GM23338 (cell line): ENCODE measurements around the gene GAPDH. TPM values are rescaled to one million over a fixed set of nuclear protein-coding genes. Genes with fewer than 3 reads are reported as not detected.
"Not testable (repeated sequence)": the region's sequence is repeated elsewhere in the genome, so short reads cannot be mapped to it uniquely, and the experiment has no call there.

Experiments used
- ATAC-seq: fragments of 200-7000 bp; cut with Tn5 transposase; 3 replicates; pipeline ENCODE4 v1.9.1; 2020
- DNase-seq: peaks from one replicate; pipeline ENCODE4 v3.0.0-alpha.2; 2015; ENCODE audit warnings: low spot score
- H2AFZ ChIP-seq: fragments of 200-600 bp; sonication (generic); 2 replicates; pipeline ENCODE4 v1.8.0; 2016; ENCODE audit warnings: antibody characterized with exemption, mild to moderate bottlenecking, moderate library complexity
- H3F3A ChIP-seq: fragments of 200-600 bp; sonication (generic); replicated peaks from 2 replicates; pipeline ENCODE4 v1.8.0; 2017; ENCODE audit warnings: antibody characterized with exemption, mixed run types, low read depth
- H3K27ac ChIP-seq: fragments of 200-600 bp; sonication (generic); 2 replicates; pipeline ENCODE4 v1.6.1; 2016; ENCODE audit warnings: low read depth
- H3K27me3 ChIP-seq: fragments of 200-600 bp; sonication (generic); 2 replicates; pipeline ENCODE4 v1.8.0; 2016; ENCODE audit warnings: mild to moderate bottlenecking, mixed run types, moderate library complexity; ENCODE audit not compliant: insufficient read depth
- H3K36me3 ChIP-seq: fragments of 200-600 bp; sonication (generic); 2 replicates; pipeline ENCODE4 v1.8.0; 2016; ENCODE audit warnings: mild to moderate bottlenecking; ENCODE audit not compliant: insufficient read depth
- H3K4me1 ChIP-seq: fragments of 200-600 bp; sonication (generic); 2 replicates; pipeline ENCODE4 v1.8.0; 2016; ENCODE audit warnings: mild to moderate bottlenecking, moderate library complexity; ENCODE audit not compliant: insufficient read depth
- H3K4me2 ChIP-seq: fragments of 200-600 bp; sonication (generic); 2 replicates; pipeline ENCODE4 v1.7.1; 2017; ENCODE audit warnings: mixed run types
- H3K4me3 ChIP-seq: fragments of 200-600 bp; sonication (generic); 2 replicates; pipeline ENCODE4 v1.6.1; 2016; ENCODE audit warnings: mixed run types
- H3K79me2 ChIP-seq: fragments of 200-600 bp; sonication (generic); replicated peaks from 2 replicates; pipeline ENCODE4 v1.8.0; 2017; ENCODE audit warnings: mild to moderate bottlenecking; ENCODE audit not compliant: insufficient read depth
- H3K9me2 ChIP-seq: fragments of 200-600 bp; sonication (generic); 2 replicates; pipeline ENCODE4 v1.8.0; 2017; ENCODE audit not compliant: insufficient read depth
- H4K20me1 ChIP-seq: fragments of 200-600 bp; sonication (generic); replicated peaks from 2 replicates; pipeline ENCODE4 v1.8.0; 2017; ENCODE audit warnings: mild to moderate bottlenecking; ENCODE audit not compliant: insufficient read depth
- H3K27ac Mint-ChIP-seq: 2 replicates; pipeline ENCODE4 v1.8.0; 2020; ENCODE audit warnings: inconsistent platforms, mild to moderate bottlenecking, moderate library complexity, mixed read lengths
- H3K27me3 Mint-ChIP-seq: 3 replicates; pipeline ENCODE4 v1.8.0; 2022; ENCODE audit warnings: low read depth, mild to moderate bottlenecking, moderate library complexity, mixed read lengths, inconsistent platforms; ENCODE audit not compliant: insufficient read depth, poor library complexity
- H3K36me3 Mint-ChIP-seq: 3 replicates; pipeline ENCODE4 v1.8.0; 2021; ENCODE audit warnings: low read depth, mild to moderate bottlenecking, inconsistent platforms, moderate library complexity, mixed read lengths
- H3K4me1 Mint-ChIP-seq: 3 replicates; pipeline ENCODE4 v1.8.0; 2020; ENCODE audit warnings: mild to moderate bottlenecking, inconsistent platforms, mixed read lengths
- H3K4me3 Mint-ChIP-seq: 3 replicates; pipeline ENCODE4 v1.8.0; 2021; ENCODE audit warnings: moderate library complexity, mild to moderate bottlenecking, inconsistent platforms, mixed read lengths
- H3K9me3 Mint-ChIP-seq: 3 replicates; pipeline ENCODE4 v1.8.0; 2020; ENCODE audit warnings: moderate library complexity, mild to moderate bottlenecking, inconsistent platforms, mixed read lengths
- CREB1 ChIP-seq: fragments of 250-450 bp; sonication (Bioruptor Pico); IDR thresholded peaks from 2 replicates; pipeline ENCODE4 v1.5.0; 2020; ENCODE audit warnings: low read depth, mild to moderate bottlenecking, moderate library complexity
- ETS1 ChIP-seq: IDR thresholded peaks from 2 replicates; pipeline ENCODE4 v1.6.1; 2016; ENCODE audit warnings: antibody characterized with exemption
- POLR2AphosphoS5 ChIP-seq: IDR thresholded peaks from 2 replicates; pipeline ENCODE4 v1.6.1; 2016; ENCODE audit warnings: antibody characterized with exemption, low read depth
- STAT1 ChIP-seq: IDR thresholded peaks from one replicate; pipeline ENCODE4 v1.6.1; 2016; ENCODE audit warnings: antibody characterized with exemption; ENCODE audit not compliant: unreplicated experiment
- polyA plus RNA-seq: library from polyadenylated mRNA; unstranded; fragments of >200 nt; fragmentation: Nextera tagmentation; extraction: Ambion mirVana; gene quantifications from 2 replicates; pipeline ENCODE4 v1.2.1, GENCODE V29; 2016
- total RNA-seq: library from RNA; depleted of rRNA; stranded (reverse); fragments of >200 nt; shearing (Covaris generic); gene quantifications from 2 replicates; pipeline ENCODE4 v1.2.3, GENCODE V29; 2014
- TF ChIP-seq, protein P1 (sequence below): fragments of 250-450 bp; sonication (Bioruptor Pico); IDR thresholded peaks from 2 replicates; pipeline ENCODE4 v1.5.0; 2020; ENCODE audit warnings: mild to moderate bottlenecking, moderate library complexity

GAPDH gene
- total and polyA plus RNA-seq, 2 experiments from 2014 or later, result 5,853 to 6,219 TPM

- ATAC-seq, H3K4me3 Mint-ChIP-seq: not testable (repeated sequence)
Observed at GRCh38 chr12:6490673-6491072, 43.6 kb upstream of the GAPDH start.

DNA sequence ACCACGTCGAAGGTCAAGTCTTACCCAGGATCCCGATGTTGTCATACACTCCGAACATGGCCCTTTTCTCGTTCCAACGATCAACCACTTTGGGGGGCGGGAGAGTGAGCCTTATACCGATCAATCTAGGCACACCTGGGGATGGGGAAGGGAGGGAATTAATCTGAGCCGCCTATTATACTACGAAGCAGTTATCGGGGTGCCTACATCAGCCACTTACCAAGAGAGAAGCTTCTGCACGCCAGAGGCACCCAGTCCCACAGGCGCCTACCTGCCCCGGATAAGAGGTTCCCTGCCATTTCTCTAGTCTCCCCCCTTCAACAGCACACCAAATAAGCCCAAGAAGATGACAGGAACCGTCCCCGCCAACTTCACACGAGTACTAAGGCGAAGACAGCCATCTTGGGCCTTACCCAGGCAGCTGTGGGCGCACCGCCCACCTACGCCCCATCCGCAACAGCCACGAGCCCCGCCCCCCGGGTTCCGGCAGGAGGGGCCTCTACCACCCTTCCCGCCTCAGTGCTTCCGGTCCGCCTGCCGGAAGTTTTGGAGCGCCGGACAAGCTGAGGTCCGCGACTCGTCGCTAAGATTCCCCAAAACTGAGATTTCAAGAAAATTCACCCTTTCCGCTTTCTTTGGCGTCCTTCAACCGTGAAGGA lies 41.4 kb upstream of the GAPDH start, which contains the start of gene MRPL51:
TSS of gene MRPL51 (minus strand) at position 425 of the 659 bp plus-strand sequence. CDS start at position 299, 126 bp downstream.
- peaks cover 8% of the 10 kb centered on the region; the same call in 1 of the 2 replicates for H3F3A ChIP-seq
- peak within 1 kb of the TSS; percentile 98 for H3K27ac Mint-ChIP-seq
- H2AFZ ChIP-seq, result peak within 1 kb of the TSS; percentile 39; the same call in 1 of the 2 replicates
- no peaks in the 10 kb centered on the region for H3K9me3 Mint-ChIP-seq
- ATAC-seq (peak; percentile 92), DNase-seq (peak; percentile 99)
- H3K27me3 Mint-ChIP-seq, result peaks cover 6% of the 10 kb centered on the region
- H3K27ac ChIP-seq, result peak within 1 kb of the TSS; percentile 99
- peak within 1 kb of the TSS; percentile 70 for H3K4me3 ChIP-seq
- peak within 1 kb of the TSS; percentile 97 for H3K4me3 Mint-ChIP-seq
- no peaks in the 10 kb centered on the region for H3K27me3 ChIP-seq
- H3K4me1 Mint-ChIP-seq, result peaks cover 13% of the 10 kb centered on the region; the same call in 2 of the 3 replicates
- H3K79me2 ChIP-seq, result peaks cover 49% of the 10 kb centered on the region
- TF ChIP-seq ETS1, result peak; percentile 78
- no peak for TF ChIP-seq STAT1
- TF ChIP-seq, protein P1, sequence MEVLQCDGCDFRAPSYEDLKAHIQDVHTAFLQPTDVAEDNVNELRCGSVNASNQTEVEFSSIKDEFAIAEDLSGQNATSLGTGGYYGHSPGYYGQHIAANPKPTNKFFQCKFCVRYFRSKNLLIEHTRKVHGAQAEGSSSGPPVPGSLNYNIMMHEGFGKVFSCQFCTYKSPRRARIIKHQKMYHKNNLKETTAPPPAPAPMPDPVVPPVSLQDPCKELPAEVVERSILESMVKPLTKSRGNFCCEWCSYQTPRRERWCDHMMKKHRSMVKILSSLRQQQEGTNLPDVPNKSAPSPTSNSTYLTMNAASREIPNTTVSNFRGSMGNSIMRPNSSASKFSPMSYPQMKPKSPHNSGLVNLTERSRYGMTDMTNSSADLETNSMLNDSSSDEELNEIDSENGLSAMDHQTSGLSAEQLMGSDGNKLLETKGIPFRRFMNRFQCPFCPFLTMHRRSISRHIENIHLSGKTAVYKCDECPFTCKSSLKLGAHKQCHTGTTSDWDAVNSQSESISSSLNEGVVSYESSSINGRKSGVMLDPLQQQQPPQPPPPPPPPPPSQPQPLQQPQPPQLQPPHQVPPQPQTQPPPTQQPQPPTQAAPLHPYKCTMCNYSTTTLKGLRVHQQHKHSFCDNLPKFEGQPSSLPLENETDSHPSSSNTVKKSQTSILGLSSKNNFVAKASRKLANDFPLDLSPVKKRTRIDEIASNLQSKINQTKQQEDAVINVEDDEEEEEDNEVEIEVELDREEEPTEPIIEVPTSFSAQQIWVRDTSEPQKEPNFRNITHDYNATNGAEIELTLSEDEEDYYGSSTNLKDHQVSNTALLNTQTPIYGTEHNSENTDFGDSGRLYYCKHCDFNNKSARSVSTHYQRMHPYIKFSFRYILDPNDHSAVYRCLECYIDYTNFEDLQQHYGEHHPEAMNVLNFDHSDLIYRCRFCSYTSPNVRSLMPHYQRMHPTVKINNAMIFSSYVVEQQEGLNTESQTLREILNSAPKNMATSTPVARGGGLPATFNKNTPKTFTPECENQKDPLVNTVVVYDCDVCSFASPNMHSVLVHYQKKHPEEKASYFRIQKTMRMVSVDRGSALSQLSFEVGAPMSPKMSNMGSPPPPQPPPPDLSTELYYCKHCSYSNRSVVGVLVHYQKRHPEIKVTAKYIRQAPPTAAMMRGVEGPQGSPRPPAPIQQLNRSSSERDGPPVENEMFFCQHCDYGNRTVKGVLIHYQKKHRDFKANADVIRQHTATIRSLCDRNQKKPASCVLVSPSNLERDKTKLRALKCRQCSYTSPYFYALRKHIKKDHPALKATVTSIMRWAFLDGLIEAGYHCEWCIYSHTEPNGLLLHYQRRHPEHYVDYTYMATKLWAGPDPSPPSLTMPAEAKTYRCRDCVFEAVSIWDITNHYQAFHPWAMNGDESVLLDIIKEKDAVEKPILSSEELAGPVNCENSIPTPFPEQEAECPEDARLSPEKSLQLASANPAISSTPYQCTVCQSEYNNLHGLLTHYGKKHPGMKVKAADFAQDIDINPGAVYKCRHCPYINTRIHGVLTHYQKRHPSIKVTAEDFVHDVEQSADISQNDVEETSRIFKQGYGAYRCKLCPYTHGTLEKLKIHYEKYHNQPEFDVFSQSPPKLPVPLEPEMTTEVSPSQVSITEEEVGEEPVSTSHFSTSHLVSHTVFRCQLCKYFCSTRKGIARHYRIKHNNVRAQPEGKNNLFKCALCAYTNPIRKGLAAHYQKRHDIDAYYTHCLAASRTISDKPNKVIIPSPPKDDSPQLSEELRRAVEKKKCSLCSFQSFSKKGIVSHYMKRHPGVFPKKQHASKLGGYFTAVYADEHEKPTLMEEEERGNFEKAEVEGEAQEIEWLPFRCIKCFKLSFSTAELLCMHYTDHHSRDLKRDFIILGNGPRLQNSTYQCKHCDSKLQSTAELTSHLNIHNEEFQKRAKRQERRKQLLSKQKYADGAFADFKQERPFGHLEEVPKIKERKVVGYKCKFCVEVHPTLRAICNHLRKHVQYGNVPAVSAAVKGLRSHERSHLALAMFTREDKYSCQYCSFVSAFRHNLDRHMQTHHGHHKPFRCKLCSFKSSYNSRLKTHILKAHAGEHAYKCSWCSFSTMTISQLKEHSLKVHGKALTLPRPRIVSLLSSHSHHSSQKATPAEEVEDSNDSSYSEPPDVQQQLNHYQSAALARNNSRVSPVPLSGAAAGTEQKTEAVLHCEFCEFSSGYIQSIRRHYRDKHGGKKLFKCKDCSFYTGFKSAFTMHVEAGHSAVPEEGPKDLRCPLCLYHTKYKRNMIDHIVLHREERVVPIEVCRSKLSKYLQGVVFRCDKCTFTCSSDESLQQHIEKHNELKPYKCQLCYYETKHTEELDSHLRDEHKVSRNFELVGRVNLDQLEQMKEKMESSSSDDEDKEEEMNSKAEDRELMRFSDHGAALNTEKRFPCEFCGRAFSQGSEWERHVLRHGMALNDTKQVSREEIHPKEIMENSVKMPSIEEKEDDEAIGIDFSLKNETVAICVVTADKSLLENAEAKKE (CRISPR knock-in tag), result no peak
- peak; percentile 76 for TF ChIP-seq POLR2AphosphoS5
- peak; percentile 83 for TF ChIP-seq CREB1 (CRISPR knock-in tag)
- H3K36me3 ChIP-seq, result peaks cover 21% of the 10 kb centered on the region
- peaks cover 27% of the 10 kb centered on the region for H3K4me1 ChIP-seq
- H3K4me2 ChIP-seq, result peak within 1 kb of the TSS; percentile 88
- peaks cover 42% of the 10 kb centered on the region for H3K36me3 Mint-ChIP-seq
- H4K20me1 ChIP-seq, result peaks cover 8% of the 10 kb centered on the region
- no peaks in the 10 kb centered on the region for H3K9me2 ChIP-seq

More at GRCh38 chr12:6490673-6491072, 43.6 kb upstream of the GAPDH start:
- not testable (repeated sequence) for H2AFZ ChIP-seq, H3K27ac ChIP-seq, H3K9me3 Mint-ChIP-seq, H3K36me3 ChIP-seq, H3K27ac Mint-ChIP-seq, DNase-seq, H3K27me3 ChIP-seq, H4K20me1 ChIP-seq, H3K27me3 Mint-ChIP-seq, H3F3A ChIP-seq, H3K9me2 ChIP-seq, H3K4me2 ChIP-seq, H3K4me3 ChIP-seq
- H3K4me1 ChIP-seq, result peaks cover 23% of the 10 kb centered on the region
- H3K36me3 Mint-ChIP-seq, result peaks cover 24% of the 10 kb centered on the region
- H3K79me2 ChIP-seq, result peaks cover 28% of the 10 kb centered on the region
- H3K4me1 Mint-ChIP-seq, result peaks cover 10% of the 10 kb centered on the region; the same call in 2 of the 3 replicates
